Right atrium auricular region (tissue), 2 donors: ENCODE data around the gene IFI35. TPM values are rescaled to one million over a fixed set of nuclear protein-coding genes. Genes with fewer than 3 reads are reported as not detected.

Source experiments
- DNase-seq: peaks from one replicate; pipeline ENCODE4 v3.0.0-alpha.2; 2019; ENCODE audit warnings: low spot score
- H3K27ac ChIP-seq, 2 donors: fragments of 200-600 bp; sonication (generic); 1 replicate in 1 of 2; 2 replicates in 1 of 2; pipeline ENCODE4 v1.5.1; 2016 to 2019
- H3K27me3 ChIP-seq, 2 donors: fragments of 200-600 bp; sonication (generic); one replicate each; pipeline versions ENCODE4 v1.5.1 to v1.6.0; 2017 to 2019
- H3K36me3 ChIP-seq: fragments of 200-600 bp; sonication (generic); one replicate; pipeline ENCODE4 v1.5.1; 2016
- H3K4me1 ChIP-seq, 2 donors: fragments of 200-600 bp; sonication (generic); one replicate each; pipeline versions ENCODE4 v1.5.1 to v1.6.0; 2017 to 2019
- H3K4me3 ChIP-seq, 2 donors: fragments of 200-600 bp; sonication (generic); 1 replicate in 1 of 2; 2 replicates in 1 of 2; pipeline ENCODE4 v1.5.1; 2017 to 2019; ENCODE audit warnings: mild to moderate bottlenecking in 1 of 2, moderate library complexity in 1 of 2
- H3K9me3 ChIP-seq, 2 donors: fragments of 200-600 bp; sonication (generic); one replicate each; pipeline ENCODE4 v1.5.1; 2019
- CTCF ChIP-seq, 2 donors: fragments of 200-600 bp; sonication (generic); IDR thresholded peaks; one replicate each; pipeline ENCODE4 v1.5.1; 2019; ENCODE audit warnings: antibody characterized with exemption in 2 of 2
- total RNA-seq, 2 donors: library from RNA; depleted of rRNA; stranded (reverse); fragments of >200 nt; gene quantifications; one replicate each; pipeline ENCODE4 v1.1.0, GENCODE V29; 2016

Gene IFI35
- total RNA-seq, 2 donors from 2014 or later: 11.4 to 19.0 TPM

DNA sequence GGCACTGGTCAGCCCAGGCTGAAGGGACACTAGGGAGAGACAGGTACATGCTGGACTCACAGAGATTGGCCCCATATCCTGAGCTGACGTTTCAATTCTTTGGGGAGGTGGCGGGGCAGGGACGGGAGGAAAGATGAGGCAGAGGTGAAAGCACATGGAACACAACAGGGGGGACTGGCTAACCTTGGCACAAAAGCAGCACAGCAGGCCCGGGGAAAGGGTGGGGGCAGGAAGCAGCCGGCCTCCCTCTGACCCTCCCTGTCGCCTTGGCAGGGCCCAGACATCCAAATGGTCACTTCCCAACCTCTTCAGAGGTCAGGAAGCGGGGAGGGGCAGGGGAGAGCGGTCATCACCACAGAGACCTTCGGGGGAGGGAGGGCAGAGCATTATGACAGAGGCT, 9.0 kb downstream of the IFI35 start:
- Histone ChIP-seq H3K27me3 (no peaks in the 10 kb centered on the region), H3K27ac (peak overlapping the region; percentile 64 to 75), H3K4me1 (peaks cover 0 to 90% of the 10 kb centered on the region in 2 donors), H3K9me3 (no peaks in the 10 kb centered on the region), H3K36me3 (peaks cover 28% of the 10 kb centered on the region), H3K4me3 (no peak overlapping the region)
- peak; percentile 86 for DNase-seq
- no peak for TF ChIP-seq CTCF (IDR thresholded peaks at IDR 0.05)

GRCh38 chr17:43016216-43016615, 9.6 kb downstream of the IFI35 start:
- no peak for TF ChIP-seq CTCF (IDR thresholded peaks at IDR 0.05)
- no peaks in the 10 kb centered on the region for H3K27me3 ChIP-seq
- DNase-seq: no peak
- no peak overlapping the region for H3K4me3 ChIP-seq
- H3K27ac ChIP-seq: peak overlapping the region; percentile 64 to 75
- H3K4me1 ChIP-seq: peaks cover 0 to 89% of the 10 kb centered on the region in 2 donors
- H3K36me3 ChIP-seq: peaks cover 28% of the 10 kb centered on the region
- no peaks in the 10 kb centered on the region for H3K9me3 ChIP-seq

- Histone ChIP-seq H3K4me1 (peaks cover 0 to 76% of the 10 kb centered on the region in 2 donors), H3K9me3 (no peaks in the 10 kb centered on the region), H3K27ac (peak overlapping the region; percentile 18 to 31), H3K27me3 (no peaks in the 10 kb centered on the region), H3K36me3 (peaks cover 26% of the 10 kb centered on the region), H3K4me3 (no peak overlapping the region)
- TF ChIP-seq CTCF (IDR thresholded peaks at IDR 0.05): no peak
- DNase-seq: no peak
Measured at GRCh38 chr17:43018008-43018853, 11.6 kb downstream of the IFI35 start.

DNA sequence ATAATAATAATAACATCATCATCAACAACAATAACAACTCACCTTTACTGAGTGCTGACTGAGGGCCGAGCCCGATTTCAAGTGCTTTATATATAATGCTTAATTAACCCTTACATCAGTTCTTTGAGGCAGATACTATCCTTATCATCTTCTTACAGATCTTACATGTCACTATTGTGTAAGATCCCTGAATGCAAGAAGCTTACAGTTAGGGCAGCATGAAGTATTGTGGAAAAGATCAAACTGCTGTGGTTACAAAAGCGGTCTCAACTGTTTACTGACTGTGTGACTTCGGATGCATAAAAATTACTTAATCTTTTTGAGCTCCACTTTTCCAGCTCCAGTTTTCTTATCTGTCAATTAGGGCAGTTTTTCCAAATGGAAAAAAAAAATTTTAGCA, 12.3 kb downstream of the IFI35 start:
- peak overlapping the region; percentile 91 to 96 for H3K27ac ChIP-seq
- H3K4me3 ChIP-seq: no peak overlapping the region
- TF ChIP-seq CTCF (IDR thresholded peaks at IDR 0.05): no peak
- H3K9me3 ChIP-seq: no peaks in the 10 kb centered on the region
- peaks cover 0 to 69% of the 10 kb centered on the region in 2 donors for H3K4me1 ChIP-seq
- DNase-seq: no peak
- H3K36me3 ChIP-seq: peaks cover 25% of the 10 kb centered on the region
- H3K27me3 ChIP-seq: no peaks in the 10 kb centered on the region

GRCh38 chr17:43019418-43019817, 12.8 kb downstream of the IFI35 start:
- no peak for DNase-seq
- TF ChIP-seq CTCF (IDR thresholded peaks at IDR 0.05): no peak
- Histone ChIP-seq H3K27ac (peak overlapping the region; percentile 91 to 96), H3K9me3 (no peaks in the 10 kb centered on the region), H3K27me3 (no peaks in the 10 kb centered on the region), H3K36me3 (peaks cover 25% of the 10 kb centered on the region), H3K4me1 (peaks cover 0 to 68% of the 10 kb centered on the region in 2 donors), H3K4me3 (peak overlapping the region in 1 of 2 donors; percentile 10)
